Measurements from ENCODE around the gene ZG16B. TPM values are rescaled to one million over a fixed set of nuclear protein-coding genes. Genes with fewer than 3 reads are reported as not detected.

Gene ZG16B
- total RNA-seq, 1 experiment from 2014 or later = not detected

- no peak for DNase-seq (ENCODE audit: low read depth)
These were observed 7.6 kb upstream of the ZG16B start for GRCh38 chr16:2822496-2822895.

DNA sequence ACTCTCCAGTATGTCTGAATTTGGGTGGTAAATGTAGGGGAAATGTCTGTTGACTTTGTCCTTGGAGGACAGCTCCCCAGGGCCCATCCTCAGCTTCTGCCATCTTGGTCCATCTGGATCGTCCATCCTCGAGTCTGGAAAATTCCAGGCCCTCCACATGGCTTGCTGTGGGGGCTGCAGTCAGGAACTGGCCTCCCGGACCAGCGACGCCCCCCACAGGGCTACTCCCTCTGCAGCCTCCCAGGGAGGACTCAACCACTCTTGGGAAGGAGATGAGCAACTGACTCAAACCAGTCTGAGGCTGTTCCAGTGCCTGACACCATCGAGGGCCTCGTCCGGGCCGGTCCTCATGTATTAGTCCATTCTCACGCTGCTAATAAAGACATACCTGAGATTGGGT lies 5.5 kb upstream of the ZG16B start:
- DNase-seq (ENCODE audit: low read depth) = no peak

- no peak for DNase-seq (ENCODE audit: low read depth)
These were observed 4.9 kb upstream of the ZG16B start for GRCh38 chr16:2825049-2825742.

DNA sequence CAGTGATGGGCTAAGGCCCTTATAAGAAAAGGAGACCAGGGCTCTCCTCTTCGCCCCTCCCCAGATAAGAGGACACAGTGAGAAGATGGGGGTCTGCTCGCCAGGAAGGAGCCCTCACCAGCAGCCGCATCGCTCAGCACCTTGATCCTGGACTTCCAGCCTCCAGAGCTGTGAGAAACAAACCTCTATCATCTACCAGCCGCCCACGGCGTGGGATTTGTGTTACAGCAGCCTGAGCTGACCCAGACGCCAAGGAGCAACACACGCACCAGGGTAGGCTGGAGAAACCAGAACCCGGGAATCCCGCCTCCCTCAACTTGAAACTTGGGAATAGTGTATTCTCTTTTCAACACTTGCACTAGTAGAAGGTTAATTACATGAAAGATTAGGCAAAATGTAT lies 4.2 kb upstream of the ZG16B start:
- no peak for DNase-seq (ENCODE audit: low read depth)

GRCh38 chr16:2826591-2827373 lies 3.3 kb upstream of the ZG16B start:
- no peak for DNase-seq (ENCODE audit: low read depth)

DNA sequence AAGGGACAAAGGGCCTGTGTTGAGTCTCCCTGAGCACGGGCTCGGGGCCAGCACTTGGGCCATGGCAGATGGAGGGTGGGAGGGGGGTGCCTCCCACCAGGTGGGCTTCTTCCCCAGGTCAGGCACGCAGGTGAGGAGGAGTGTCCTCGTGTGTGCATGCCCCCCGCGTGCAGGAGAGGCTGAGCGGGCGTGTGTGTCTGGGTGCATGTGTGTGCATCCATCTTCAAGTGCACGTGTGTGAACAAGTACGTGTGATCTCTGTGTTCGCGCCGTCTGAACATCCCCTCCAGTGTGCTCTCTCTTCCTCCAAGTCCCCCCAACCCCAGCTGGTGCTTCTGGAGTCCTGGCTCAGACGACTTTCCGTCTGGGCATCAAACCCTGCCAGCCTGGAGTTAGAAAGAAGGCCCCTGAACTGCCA lies 2.7 kb upstream of the ZG16B start:
- DNase-seq (ENCODE audit: low read depth) = no peak

DNA sequence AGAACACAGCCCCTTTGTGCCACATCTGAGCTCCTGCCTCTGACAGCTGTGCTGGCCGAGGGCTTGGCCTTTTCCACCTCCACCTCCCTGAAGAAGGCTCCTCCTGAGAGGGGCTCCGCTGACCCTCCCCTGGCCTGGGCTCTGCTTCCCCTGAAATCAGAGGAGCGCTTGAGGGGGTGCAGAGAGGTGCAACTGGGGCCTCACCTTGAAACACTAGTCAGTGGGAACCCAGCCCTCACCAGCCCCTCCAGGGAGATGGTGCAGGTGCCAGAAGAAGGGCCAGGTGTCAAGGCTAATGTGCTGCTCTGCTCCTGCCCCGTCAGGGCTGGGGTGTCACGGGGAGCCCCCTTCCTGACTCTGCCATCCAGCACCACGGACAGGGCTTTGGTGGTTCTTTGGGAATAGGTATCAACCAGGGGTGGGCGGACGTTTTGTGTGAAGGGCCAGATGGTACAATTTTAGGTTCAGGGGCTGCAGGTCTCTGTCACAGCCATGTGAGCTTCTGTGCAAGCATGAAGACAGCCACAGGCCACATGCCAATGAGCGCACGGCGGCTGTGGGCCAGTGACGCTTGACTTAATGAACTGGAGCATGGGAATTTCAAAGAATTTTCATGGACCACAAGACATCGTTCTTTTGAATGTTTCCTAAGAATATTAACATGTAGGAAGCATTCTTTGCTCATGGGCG lies 2.1 kb upstream of the ZG16B start:
- no peak for DNase-seq (ENCODE audit: low read depth)

- no peak for DNase-seq (ENCODE audit: low read depth)
These were observed 1.6 kb upstream of the ZG16B start for GRCh38 chr16:2828521-2828840.

GRCh38 chr16:2828876-2829430 lies 1.1 kb upstream of the ZG16B start:
- no peak for DNase-seq (ENCODE audit: low read depth)

DNA sequence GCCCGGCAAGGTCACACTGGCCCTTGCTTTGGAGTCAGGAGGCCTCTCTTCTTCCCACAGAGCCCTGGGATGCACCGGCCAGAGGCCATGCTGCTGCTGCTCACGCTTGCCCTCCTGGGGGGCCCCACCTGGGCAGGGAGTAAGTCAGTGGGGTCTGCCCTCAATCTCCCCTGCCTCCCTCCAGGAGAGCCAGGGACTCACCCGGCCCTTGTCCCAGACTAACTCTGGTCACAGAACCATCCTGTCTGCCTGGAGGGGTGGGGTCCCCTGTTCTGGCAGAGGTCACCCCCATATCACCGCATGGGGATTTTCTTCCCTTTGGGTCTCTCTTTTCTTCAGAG lies 222 bp downstream of the ZG16B start:
- no peak for DNase-seq (ENCODE audit: low read depth)

DNA sequence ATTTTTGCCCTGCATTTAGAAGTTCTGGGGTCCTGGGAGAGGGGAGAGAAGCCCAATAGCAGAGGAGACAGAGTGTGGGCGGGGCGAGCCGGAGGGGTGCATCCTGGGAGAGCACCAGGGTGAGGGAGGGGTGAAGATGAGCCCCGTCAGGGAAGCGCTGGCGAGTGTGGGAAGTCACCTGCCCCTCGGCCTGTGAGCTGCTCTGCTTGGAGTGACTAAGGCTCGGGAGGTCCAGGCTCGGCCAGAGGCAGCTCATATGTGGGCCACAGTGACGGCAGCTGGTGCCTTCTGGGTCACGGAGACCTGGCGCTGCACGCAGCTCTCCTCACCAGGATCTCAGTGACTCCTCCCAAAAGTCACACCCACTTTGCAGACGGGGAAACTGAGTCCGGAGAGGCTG lies 1.1 kb downstream of the ZG16B start:
- no peak for DNase-seq (ENCODE audit: low read depth)

DNA sequence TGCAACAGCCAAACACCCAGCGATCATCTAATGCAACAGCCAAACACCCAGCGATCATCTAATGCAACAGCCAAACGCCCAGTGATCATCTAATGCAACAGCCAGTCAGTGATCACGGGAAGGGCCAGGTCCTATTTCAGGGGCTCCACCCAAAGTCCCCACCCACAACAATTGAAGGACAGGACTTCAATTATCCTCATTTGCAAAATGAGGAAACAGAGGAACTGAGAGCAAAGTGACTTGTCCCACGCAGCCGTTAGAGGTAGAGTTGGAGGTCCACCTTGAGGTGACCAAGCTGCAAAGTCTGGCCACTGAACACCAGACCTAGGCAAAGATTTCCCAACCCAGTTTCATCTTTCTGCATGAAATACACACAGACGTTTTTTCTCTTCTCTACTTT lies 3.7 kb downstream of the ZG16B start:
- DNase-seq (ENCODE audit: low read depth) = no peak

DNA sequence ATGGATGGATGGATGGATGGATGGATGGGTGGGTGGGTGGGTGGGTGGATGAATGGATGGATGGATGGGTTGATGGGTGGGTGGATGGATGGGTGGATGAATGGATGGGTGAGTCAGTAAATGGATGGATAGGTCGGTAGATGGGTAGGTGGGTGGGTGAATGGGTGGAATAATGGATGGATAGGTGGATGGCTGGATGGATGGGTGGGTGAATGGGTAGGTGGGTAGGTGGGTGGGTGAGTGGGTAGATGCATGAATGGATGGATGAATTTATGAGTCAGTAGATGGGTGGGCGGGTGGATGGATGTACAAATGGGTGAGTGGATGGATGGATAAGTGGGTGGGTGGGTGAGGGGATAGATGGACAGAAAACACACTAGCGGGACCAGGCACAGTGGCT lies 4.9 kb downstream of the ZG16B start:
- no peak for DNase-seq (ENCODE audit: low read depth)

DNA sequence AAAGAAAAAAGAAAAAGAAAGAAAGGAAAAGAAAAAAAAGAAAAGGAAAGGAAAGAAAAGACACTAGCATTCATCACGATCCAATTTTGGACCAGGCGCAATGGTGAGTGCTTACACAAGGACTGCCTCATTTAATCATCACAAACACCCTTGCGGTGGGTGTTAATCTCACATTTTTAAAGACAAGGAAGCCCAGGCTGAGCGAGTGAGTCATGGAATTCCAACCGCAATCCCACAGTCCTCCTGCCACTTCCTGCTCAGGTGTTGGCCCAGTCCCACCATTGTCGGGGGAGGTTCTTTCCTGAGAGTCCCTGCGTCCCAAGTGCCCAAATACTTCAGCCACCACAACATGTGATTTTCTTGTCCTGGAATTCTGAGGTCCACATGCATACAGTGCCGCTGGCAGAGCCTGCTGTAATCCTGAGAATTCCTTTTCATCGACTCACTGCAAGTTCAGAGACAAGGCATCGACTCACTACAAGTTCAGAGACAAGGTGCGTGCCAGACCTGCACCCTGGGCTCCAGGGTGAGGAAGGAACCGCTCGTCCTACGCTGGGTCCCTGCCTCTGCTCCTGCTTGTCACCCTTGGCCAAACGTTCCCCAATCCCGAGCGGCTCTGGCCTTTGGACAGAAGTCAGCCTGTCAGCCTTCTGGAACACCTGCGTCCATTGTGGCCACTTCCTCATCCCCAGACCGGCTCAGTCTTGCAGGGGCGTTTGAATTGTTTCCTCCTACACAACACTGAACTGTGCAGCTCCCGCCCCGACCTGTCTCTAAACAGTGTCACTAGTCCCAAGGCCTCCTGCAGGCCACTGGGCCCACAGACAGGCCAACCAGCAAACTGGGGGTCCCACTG lies 5.8 kb downstream of the ZG16B start:
- peak; percentile 98 for DNase-seq (ENCODE audit: low read depth)

- no peak for DNase-seq (ENCODE audit: low read depth)
These were observed 6.8 kb downstream of the ZG16B start for GRCh38 chr16:2836646-2837508.

GRCh38 chr16:2838928-2839327 lies 8.8 kb downstream of the ZG16B start:
- DNase-seq (ENCODE audit: low read depth) = peak; percentile 79

DNA sequence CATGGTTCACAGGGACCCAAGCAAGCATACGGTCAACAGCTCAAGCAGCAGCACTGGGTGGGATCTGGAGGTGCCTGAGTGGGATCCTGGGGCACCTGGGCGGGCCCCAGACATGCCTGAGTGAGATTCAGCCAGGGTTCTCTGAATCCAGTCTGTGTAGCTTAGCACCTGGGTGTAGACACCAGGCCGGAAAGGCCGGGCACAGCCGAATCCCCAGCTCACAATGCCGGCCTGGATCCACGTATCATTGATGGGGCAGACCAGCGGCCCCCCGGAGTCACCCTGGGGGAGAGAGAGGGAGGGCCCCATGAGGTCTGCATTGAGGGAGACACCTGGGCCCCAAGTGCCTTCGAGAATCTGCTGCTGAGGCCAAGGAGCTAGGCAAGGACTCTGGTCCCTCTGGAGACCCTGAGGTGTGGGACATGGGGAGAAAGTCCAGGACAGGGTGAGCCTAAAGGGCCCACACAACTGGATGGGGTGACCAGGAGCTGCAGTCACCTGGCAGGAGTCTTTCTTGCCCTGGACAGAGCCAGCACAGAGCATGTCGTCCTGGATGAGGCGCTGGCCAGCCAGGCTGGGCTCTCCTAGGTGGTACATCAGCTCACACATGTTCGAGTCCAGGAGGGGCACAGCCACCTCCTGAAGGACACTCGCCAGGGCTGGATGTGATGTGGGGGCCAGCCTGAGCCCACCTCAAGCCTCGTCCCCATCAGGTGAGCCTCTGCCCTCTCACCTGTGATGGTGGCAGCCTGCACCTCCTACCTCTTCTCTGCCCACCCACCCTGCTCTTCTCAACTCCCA lies 9.7 kb downstream of the ZG16B start:
- DNase-seq (ENCODE audit: low read depth) = no peak

- DNase-seq (ENCODE audit: low read depth) = no peak
These were observed 10.8 kb downstream of the ZG16B start for GRCh38 chr16:2840914-2841313.

DNA sequence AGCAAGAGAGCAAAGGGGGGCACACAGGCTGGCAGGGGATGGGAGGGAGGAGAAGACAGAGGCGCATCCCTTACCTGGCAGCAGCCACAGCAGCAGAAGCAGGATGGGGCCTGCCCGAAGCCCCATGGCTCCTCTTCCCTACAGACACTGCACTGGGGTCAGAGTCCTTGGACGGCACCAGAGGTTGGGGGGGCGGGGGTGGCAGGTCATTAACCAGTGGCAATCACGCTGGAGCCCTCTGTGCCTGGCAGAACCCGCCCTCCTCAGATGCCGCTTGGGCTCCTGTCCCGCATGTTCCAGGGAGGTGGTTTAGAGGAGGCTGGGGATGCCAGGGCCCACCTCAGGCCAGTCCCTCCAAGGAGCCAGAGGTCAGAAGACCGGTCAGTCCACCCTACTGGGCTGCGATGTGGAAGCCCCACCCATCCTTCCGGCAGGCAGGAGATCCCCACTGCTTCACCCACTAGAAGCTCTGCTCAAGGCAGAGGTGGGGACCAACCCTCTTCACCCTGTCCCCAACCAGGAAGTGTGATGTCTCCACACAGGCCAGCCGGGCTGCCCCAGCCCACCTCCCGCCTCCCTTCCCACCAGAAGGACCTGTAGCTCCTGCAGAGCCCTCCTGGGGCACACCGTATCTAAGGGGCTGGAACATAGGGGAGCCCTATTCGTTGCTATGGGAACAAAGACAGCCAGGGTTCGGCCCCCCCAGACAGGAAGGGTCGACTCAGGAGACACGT lies 11.7 kb downstream of the ZG16B start:
- no peak for DNase-seq (ENCODE audit: low read depth)

Measured in LHCN-M2 (cell line).